ENCODE results near the gene PER2. TPM values are rescaled to one million over a fixed set of nuclear protein-coding genes. Genes with fewer than 3 reads are reported as not detected.
A peak's percentile ranks its signal among the peaks of the same experiment; 100 is the strongest.

Gene PER2
- total and polyA plus RNA-seq, 2 of the 13 experiments (the other 11 are each of a cell fraction or from before 2014, with no cell fraction given), result 5.1 to 9.4 TPM

DNA sequence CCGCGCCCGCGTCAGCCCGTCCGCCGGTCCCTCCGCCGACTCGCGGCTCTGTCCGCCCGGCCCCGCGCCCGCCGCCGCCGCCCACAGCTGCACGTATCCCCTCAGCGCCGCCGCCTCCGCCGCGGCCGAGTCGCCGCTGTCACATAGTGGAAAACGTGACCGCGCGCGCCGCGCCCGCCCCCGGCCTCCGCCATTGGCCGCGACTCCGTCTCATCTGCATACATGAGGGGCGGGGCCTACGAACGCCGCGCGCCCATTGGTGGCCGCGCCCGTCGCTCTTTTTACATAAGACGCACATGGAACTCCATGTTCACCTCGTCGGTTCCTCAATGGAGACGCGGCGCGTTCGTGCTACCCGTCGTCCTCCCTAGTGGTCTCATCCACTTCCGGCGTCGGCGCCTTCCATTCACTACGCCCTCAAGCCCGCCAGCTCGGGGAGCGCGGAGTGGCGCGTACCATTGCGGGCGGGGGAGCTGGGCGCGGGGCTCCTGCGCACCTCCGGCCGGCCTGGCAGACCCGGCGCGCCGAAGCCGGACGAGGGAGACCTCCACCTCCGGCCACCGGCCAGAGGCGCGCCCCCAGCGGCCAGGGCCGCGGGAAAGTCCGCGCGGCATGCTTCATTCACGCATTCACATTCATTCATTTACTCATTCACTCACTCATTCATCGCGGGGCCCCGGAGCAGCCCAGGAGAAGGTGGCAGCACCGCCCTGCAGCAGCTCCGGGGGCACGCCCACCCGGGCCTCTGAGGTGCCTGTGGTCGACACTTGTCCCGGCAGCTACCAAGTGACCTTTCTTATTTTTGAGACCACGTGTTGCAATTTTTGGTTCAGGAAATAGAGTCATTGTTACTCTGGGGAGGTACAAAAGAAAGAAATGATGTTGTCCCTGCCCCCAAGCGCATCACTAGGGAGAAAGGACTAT lies 502 bp upstream of the PER2 start (continued):
- TF ChIP-seq ZBTB39 (CRISPR knock-in tag; IDR thresholded peaks at IDR 0.05) (no peak), GLI4 (CRISPR knock-in tag; IDR thresholded peaks at IDR 0.05; ENCODE audit: borderline replicate concordance) (peak; percentile 37; the same call in 1 of the 2 replicates), ISL2 (CRISPR knock-in tag; IDR thresholded peaks at IDR 0.05) (peak; percentile 58), ZBTB1 (CRISPR knock-in tag; IDR thresholded peaks at IDR 0.05; ENCODE audit: borderline replicate concordance) (peak; percentile 85; the same call in 1 of the 2 replicates), ZNF263 (CRISPR knock-in tag; IDR thresholded peaks at IDR 0.05) (peak; percentile 81), ZNF740 (CRISPR knock-in tag; IDR thresholded peaks at IDR 0.05) (0 out of 2 replicates have a peak, but pooled peaks have one; percentile 27), ZNF138 (CRISPR knock-in tag; IDR thresholded peaks at IDR 0.05; ENCODE audit: low read depth) (peak; percentile 89; the same call in 1 of the 2 replicates), IKZF4 (CRISPR knock-in tag; IDR thresholded peaks at IDR 0.05; ENCODE audit: borderline replicate concordance, low read depth, not compliant biosample characterization) (peak; percentile 9), TOE1 (CRISPR knock-in tag; IDR thresholded peaks at IDR 0.05) (0 out of 2 replicates have a peak, but pooled peaks have one; percentile 60), ARNTL (CRISPR knock-in tag; IDR thresholded peaks at IDR 0.05) (peak; percentile 100), ZNF781 (CRISPR knock-in tag; IDR thresholded peaks at IDR 0.05; ENCODE audit: borderline replicate concordance, not compliant biosample characterization) (no peak), ZSCAN29 (CRISPR knock-in tag; conservative IDR thresholded peaks at IDR 0.05) (no peak; the same call in 1 of the 2 replicates), MAX (IDR thresholded peaks at IDR 0.05) (peak; percentile 100), MZF1 (CRISPR knock-in tag; IDR thresholded peaks at IDR 0.05; ENCODE audit: borderline replicate concordance) (no peak), JUND (CRISPR knock-in tag; IDR thresholded peaks at IDR 0.05) (peak; percentile 81; the same call in 1 of the 2 replicates), ZNF468 (CRISPR knock-in tag; IDR thresholded peaks at IDR 0.05) (0 out of 2 replicates have a peak, but pooled peaks have one; percentile 36)
- TF ChIP-seq, protein P1, sequence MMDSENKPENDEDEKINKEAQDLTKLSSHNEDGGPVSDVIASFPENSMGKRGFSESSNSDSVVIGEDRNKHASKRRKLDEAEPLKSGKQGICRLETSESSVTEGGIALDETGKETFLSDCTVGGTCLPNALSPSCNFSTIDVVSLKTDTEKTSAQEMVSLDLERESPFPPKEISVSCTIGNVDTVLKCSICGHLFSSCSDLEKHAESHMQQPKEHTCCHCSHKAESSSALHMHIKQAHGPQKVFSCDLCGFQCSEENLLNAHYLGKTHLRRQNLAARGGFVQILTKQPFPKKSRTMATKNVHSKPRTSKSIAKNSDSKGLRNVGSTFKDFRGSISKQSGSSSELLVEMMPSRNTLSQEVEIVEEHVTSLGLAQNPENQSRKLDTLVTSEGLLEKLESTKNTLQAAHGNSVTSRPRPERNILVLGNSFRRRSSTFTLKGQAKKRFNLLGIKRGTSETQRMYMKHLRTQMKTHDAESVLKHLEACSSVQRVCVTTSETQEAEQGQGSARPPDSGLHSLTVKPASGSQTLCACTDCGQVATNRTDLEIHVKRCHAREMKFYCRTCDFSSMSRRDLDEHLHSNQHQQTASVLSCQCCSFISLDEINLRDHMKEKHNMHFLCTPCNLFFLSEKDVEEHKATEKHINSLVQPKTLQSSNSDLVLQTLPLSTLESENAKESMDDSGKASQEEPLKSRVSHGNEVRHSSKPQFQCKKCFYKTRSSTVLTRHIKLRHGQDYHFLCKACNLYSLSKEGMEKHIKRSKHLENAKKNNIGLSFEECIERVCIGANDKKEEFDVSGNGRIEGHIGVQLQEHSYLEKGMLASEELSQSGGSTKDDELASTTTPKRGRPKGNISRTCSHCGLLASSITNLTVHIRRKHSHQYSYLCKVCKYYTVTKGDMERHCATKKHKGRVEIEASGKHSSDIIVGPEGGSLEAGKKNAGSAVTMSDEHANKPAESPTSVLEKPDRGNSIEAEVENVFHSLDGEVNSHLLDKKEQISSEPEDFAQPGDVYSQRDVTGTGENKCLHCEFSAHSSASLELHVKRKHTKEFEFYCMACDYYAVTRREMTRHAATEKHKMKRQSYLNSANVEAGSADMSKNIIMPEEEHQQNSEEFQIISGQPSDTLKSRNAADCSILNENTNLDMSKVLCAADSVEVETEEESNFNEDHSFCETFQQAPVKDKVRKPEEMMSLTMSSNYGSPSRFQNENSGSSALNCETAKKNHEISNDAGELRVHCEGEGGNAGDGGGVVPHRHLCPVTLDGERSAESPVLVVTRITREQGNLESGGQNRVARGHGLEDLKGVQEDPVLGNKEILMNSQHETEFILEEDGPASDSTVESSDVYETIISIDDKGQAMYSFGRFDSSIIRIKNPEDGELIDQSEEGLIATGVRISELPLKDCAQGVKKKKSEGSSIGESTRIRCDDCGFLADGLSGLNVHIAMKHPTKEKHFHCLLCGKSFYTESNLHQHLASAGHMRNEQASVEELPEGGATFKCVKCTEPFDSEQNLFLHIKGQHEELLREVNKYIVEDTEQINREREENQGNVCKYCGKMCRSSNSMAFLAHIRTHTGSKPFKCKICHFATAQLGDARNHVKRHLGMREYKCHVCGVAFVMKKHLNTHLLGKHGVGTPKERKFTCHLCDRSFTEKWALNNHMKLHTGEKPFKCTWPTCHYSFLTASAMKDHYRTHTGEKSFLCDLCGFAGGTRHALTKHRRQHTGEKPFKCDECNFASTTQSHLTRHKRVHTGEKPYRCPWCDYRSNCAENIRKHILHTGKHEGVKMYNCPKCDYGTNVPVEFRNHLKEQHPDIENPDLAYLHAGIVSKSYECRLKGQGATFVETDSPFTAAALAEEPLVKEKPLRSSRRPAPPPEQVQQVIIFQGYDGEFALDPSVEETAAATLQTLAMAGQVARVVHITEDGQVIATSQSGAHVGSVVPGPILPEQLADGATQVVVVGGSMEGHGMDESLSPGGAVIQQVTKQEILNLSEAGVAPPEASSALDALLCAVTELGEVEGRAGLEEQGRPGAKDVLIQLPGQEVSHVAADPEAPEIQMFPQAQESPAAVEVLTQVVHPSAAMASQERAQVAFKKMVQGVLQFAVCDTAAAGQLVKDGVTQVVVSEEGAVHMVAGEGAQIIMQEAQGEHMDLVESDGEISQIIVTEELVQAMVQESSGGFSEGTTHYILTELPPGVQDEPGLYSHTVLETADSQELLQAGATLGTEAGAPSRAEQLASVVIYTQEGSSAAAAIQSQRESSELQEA (CRISPR knock-in tag; IDR thresholded peaks at IDR 0.05; ENCODE audit: not compliant biosample characterization), result peak; percentile 70
